Right lobe of liver (tissue), 6 donors: ENCODE data around the gene BPTF. TPM values are rescaled to one million over a fixed set of nuclear protein-coding genes. Genes with fewer than 3 reads are reported as not detected.
"Not testable (repeated sequence)": the region's sequence is repeated elsewhere in the genome, so short reads cannot be mapped to it uniquely, and the experiment has no call there.

Source experiments
- ATAC-seq, 4 donors: fragments of 200-7000 bp; cut with Tn5 transposase; one replicate each; pipeline ENCODE4 v1.9.1; 2020; ENCODE audit warnings: mild to moderate bottlenecking in 4 of 4, moderate library complexity in 4 of 4
- DNase-seq, 3 donors: peaks; one replicate each; pipeline ENCODE4 v3.0.0-alpha.2; 2020
- H3K27ac ChIP-seq, 3 donors: fragments of 200-600 bp; one replicate each; pipeline ENCODE4 v1.8.0; 2022
- H3K27me3 ChIP-seq, 2 donors: fragments of 200-600 bp; one replicate each; pipeline ENCODE4 v1.8.0; 2022
- H3K36me3 ChIP-seq, 4 donors: fragments of 200-600 bp; sonication (generic) in 1 of 4; one replicate each; pipeline versions ENCODE4 v1.5.1 to v1.8.0; 2017 to 2022; ENCODE audit warnings: control low read depth in 1 of 4
- H3K4me1 ChIP-seq, 4 donors: fragments of 200-600 bp; sonication (generic) in 1 of 4; one replicate each; pipeline versions ENCODE4 v1.5.1 to v1.8.0; 2017 to 2022; ENCODE audit warnings: control low read depth in 1 of 4
- H3K4me3 ChIP-seq, 3 donors: fragments of 200-600 bp; one replicate each; pipeline ENCODE4 v1.8.0; 2022
- H3K9me3 ChIP-seq, 4 donors: fragments of 200-600 bp; sonication (generic) in 1 of 4; one replicate each; pipeline versions ENCODE4 v1.5.1 to v1.8.0; 2017 to 2022; ENCODE audit warnings: control low read depth in 1 of 4
- POLR2A ChIP-seq: fragments of 450-650 bp; IDR thresholded peaks from one replicate; pipeline ENCODE4 v1.6.1; 2017; ENCODE audit warnings: antibody characterized with exemption, mild to moderate bottlenecking
- whole genome bisulfite sequencing: methylation state at CpG from one replicate; pipeline ENCODE4 v1.1.6; 2018; ENCODE audit warnings: low coverage, low lambda C conversion rate; ENCODE audit not compliant: insufficient coverage; ENCODE audit errors: missing lambda C conversion rate; 5-methylcytosine and 5-hydroxymethylcytosine counted together
- intact Hi-C, 2 donors: fragments of 100-400 bp; cut with DNase I; formaldehyde crosslinking; loops; one replicate each; pipeline versions ENCODE4 v1.11.2 to v1.14.1; 2022
- total RNA-seq, 6 experiments: library from RNA; depleted of rRNA in 2 of 6; stranded (reverse); fragments of >200 nt in 2 of 6; fragmentation: NEBNext Ultra II Directional in 3 of 6; extraction: Animal tissue kit (Norgen Biotek cat#: 25700) in 3 of 6; gene quantifications; one replicate each; pipeline versions ENCODE4 v1.1.0 to v1.2.4, GENCODE V29; 2016 to 2023
- TF ChIP-seq, protein P1 (sequence below), 4 donors: fragments of 200-600 bp in 3 of 4; fragments of 450-650 bp in 1 of 4; IDR thresholded peaks; one replicate each; pipeline versions ENCODE4 v1.5.1 to v1.8.0; 2016 to 2022; ENCODE audit warnings: antibody characterized with exemption in 4 of 4, mild to moderate bottlenecking in 2 of 4
- donor health status: DM: no; HTN: yes; CAD: no.
- donor health status: DM: no; HTN: no; CAD: no.
- donor health status: DM: no; HTN: no; CAD: no.
- donor health status: DM: no; HTN: yes; CAD: no.
- donor health status: DM: no; HTN: yes; CAD: no.

The BPTF gene
- total RNA-seq, 6 experiments from 2014 or later: 25.8 to 35.1 (median 31.3) TPM

DNA sequence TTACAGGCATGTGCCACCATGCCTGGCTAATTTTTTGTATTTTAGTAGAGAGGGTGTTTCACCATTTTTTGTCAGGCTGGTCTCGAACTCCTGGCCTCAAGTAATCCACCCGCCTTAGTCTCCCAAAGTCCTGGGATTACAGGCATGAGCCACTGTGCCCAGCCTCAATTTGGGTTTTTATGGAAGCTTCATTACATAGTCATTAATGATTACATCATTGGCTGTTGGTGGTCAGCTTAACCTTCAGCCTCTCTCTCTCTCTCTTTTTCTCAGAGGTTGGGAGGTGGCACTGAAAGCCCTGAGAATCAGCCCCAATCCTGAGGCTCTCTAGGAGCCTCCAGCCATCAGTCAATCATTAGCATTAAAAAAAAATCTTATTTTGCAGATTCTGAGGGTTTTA lies 125.6 kb downstream of the BPTF start:
- no peaks in the 10 kb centered on the region for H3K27me3 ChIP-seq
- no peak for ATAC-seq
- 100% methylated on average over 2 of the region's 2 CpGs for WGBS
- H3K36me3 ChIP-seq: peaks cover 8 to 51% (median 30%) of the 10 kb centered on the region in 4 donors
- TF ChIP-seq, protein P1, sequence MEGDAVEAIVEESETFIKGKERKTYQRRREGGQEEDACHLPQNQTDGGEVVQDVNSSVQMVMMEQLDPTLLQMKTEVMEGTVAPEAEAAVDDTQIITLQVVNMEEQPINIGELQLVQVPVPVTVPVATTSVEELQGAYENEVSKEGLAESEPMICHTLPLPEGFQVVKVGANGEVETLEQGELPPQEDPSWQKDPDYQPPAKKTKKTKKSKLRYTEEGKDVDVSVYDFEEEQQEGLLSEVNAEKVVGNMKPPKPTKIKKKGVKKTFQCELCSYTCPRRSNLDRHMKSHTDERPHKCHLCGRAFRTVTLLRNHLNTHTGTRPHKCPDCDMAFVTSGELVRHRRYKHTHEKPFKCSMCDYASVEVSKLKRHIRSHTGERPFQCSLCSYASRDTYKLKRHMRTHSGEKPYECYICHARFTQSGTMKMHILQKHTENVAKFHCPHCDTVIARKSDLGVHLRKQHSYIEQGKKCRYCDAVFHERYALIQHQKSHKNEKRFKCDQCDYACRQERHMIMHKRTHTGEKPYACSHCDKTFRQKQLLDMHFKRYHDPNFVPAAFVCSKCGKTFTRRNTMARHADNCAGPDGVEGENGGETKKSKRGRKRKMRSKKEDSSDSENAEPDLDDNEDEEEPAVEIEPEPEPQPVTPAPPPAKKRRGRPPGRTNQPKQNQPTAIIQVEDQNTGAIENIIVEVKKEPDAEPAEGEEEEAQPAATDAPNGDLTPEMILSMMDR (IDR thresholded peaks at IDR 0.05): no peak
- TF ChIP-seq POLR2A: no peak
- no peak for DNase-seq
- intact Hi-C loops: no loop called here
- H3K27ac ChIP-seq: no peak overlapping the region
- no peaks in the 10 kb centered on the region for H3K4me1 ChIP-seq
- no peaks in the 10 kb centered on the region for H3K9me3 ChIP-seq
- no peak overlapping the region for H3K4me3 ChIP-seq

DNA sequence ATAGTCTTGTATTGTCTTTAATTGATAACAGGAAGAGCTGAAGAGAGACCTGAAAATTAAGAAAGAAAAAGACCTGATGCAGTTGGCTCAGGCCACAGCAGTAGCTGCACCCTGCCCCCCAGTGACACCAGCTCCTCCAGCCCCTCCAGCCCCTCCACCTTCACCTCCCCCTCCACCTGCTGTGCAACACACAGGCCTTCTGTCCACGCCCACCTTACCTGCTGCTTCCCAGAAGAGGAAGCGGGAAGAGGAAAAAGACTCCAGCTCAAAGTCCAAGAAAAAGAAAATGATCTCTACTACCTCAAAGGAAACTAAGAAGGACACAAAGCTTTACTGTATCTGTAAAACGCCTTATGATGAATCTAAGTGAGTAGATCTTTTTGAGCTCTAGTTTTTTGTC lies 134.2 kb downstream of the BPTF start:
- no peak for DNase-seq
- Histone ChIP-seq H3K27me3 (no peaks in the 10 kb centered on the region), H3K9me3 (no peaks in the 10 kb centered on the region), H3K4me1 (no peaks in the 10 kb centered on the region), H3K4me3 (no peak overlapping the region), H3K27ac (no peak overlapping the region), H3K36me3 (peaks cover 0 to 9% (median 0%) of the 10 kb centered on the region in 4 donors)
- TF ChIP-seq, protein P1 (IDR thresholded peaks at IDR 0.05): no peak
- no peak for TF ChIP-seq POLR2A
- ATAC-seq: no peak
- intact Hi-C loops: no loop called here
- 94% methylated on average over 1 of the region's 3 CpGs for WGBS

DNA sequence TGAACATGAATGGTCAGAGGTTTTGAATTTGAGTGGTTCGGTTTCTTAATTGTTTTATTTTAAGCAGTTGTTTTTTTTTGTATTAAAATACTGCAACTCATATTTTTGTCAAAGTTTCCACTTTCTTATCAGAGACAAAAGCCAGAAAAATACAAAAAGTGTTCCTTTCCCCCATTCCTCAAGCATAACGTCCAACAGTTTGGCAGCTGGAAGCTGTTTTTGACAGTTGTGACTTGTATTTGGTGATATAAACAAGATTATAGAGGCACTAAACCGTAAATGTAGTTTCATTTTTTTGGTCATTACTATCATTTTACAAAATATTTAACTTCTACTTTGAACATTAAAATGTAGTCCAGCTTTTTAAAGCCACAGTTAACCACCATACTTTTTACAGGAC lies 135.0 kb downstream of the BPTF start:
- WGBS: 75% methylated on average over 3 of the region's 3 CpGs
- H3K4me1 ChIP-seq, H3K4me3 ChIP-seq, intact Hi-C loops, H3K9me3 ChIP-seq, ATAC-seq, DNase-seq, H3K27ac ChIP-seq, H3K27me3 ChIP-seq: not testable (repeated sequence)
- H3K36me3 ChIP-seq: peaks cover 0 to 14% (median 0%) of the 10 kb centered on the region in 4 donors

DNA sequence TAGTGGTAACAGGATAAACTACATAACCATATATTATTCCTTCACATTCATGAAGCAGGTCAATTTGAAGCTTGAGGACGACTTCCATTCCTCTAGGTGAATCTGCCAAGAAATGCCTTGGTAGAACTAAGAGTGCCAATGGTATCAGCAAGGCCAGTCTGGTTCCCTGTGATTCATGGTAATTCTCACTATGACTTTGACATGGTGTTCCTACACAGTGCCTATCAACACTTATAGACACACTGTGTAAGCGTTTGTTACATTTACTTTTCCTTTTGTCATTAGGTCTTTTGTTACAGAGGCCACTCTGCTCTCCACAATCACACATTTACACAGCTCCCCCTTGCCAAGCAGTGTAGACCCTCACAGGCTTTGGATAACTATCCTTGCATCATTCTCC lies 136.9 kb downstream of the BPTF start:
- DNase-seq, H3K27ac ChIP-seq, ATAC-seq, H3K27me3 ChIP-seq, H3K9me3 ChIP-seq, H3K4me1 ChIP-seq, intact Hi-C loops, H3K4me3 ChIP-seq: not testable (repeated sequence)
- peaks cover 0 to 33% (median 6%) of the 10 kb centered on the region in 4 donors for H3K36me3 ChIP-seq
- WGBS: 86% methylated on average over 2 of the region's 2 CpGs

DNA sequence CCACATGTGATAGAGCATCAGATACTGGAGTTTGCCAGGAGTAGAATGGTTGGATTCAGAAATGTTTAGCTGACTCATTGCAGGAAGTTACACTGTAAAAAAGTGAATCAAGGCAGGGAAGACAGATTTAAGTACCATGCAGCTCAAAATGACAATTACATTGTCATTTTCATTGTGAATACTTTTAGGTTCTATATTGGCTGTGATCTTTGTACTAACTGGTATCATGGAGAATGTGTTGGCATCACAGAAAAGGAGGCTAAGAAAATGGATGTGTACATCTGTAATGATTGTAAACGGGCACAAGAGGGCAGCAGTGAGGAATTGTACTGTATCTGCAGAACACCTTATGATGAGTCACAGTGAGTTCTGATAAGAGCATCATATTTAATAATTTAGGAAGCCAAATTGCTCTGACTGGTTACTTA lies 137.9 kb downstream of the BPTF start:
- intact Hi-C loops, H3K27me3 ChIP-seq, H3K4me1 ChIP-seq, H3K4me3 ChIP-seq, H3K27ac ChIP-seq, H3K9me3 ChIP-seq: not testable (repeated sequence)
- TF ChIP-seq, protein P1 (IDR thresholded peaks at IDR 0.05): peak; percentile 70 to 73 (median 72)
- ATAC-seq (peak; percentile 96 to 99 (median 98)), DNase-seq (peak in 1 of 3 donors; percentile 64)
- 0% methylated on average over 1 of the region's 1 CpG for WGBS
- peaks cover 0 to 37% (median 6%) of the 10 kb centered on the region in 4 donors for H3K36me3 ChIP-seq

DNA sequence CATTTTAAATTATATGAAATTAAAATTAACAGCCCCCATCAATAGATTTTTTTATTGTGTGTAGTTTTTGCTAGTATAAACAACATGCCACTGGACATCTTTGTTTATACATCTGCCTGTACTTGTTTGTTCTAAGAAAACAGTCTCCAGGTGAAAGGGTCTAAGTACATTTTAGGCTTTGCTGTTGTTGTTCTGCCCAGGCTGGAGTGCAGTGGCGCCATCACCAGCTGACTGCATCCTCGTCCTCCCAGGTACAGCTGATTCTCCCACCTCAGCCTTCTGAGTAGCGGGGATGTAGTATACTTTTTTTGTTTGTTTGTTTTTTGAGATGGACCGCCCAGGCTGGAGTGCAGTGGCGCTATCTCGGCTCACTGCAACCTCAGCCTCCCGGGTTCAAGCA lies 145.5 kb downstream of the BPTF start:
- H3K4me3 ChIP-seq: no peak overlapping the region
- H3K4me1 ChIP-seq: peaks cover 0 to 6% (median 0%) of the 10 kb centered on the region in 4 donors
- no peak for DNase-seq
- H3K27ac ChIP-seq: no peak overlapping the region
- no peak for TF ChIP-seq POLR2A
- TF ChIP-seq, protein P1 (IDR thresholded peaks at IDR 0.05): no peak
- WGBS: 88% methylated on average over 4 of the region's 7 CpGs
- H3K9me3 ChIP-seq: no peaks in the 10 kb centered on the region
- H3K27me3 ChIP-seq: no peaks in the 10 kb centered on the region
- peak in 2 of 4 donors; percentile 44 to 49 for ATAC-seq
- H3K36me3 ChIP-seq: peaks cover 0 to 25% (median 13%) of the 10 kb centered on the region in 4 donors
- intact Hi-C loops: no loop called here
